CD14-positive monocyte (primary cell): ENCODE measurements around the gene SDF4. TPM values are rescaled to one million over a fixed set of nuclear protein-coding genes. Genes with fewer than 3 reads are reported as not detected.

Source experiments
- DNase-seq, 3 donors: peaks; one replicate each; pipeline ENCODE4 v3.0.0-alpha.2; 2011 to 2022
- H2AFZ ChIP-seq: 2 replicates; pipeline ENCODE4 v1.6.0; 2012; ENCODE audit warnings: mild to moderate bottlenecking, low read depth, low read length, inconsistent platforms; ENCODE audit not compliant: insufficient read depth, poor library complexity, severe bottlenecking
- H3K27ac ChIP-seq, 2 donors: 1 replicate in 1 of 2; 2 replicates in 1 of 2; pipeline ENCODE4 v1.5.1; 2012 to 2013; ENCODE audit warnings: low read length in 2 of 2, control low read depth in 1 of 2, inconsistent platforms in 1 of 2, low read depth in 1 of 2, mild to moderate bottlenecking in 1 of 2
- H3K27me3 ChIP-seq, 2 donors: one replicate each; pipeline versions ENCODE4 v1.6.0 to v1.6.1; 2011 to 2013; ENCODE audit warnings: low read length in 2 of 2; ENCODE audit not compliant: control insufficient read depth in 2 of 2, insufficient read depth in 2 of 2
- H3K36me3 ChIP-seq, 2 donors: replicated peaks in 1 of 2; 1 replicate in 1 of 2; 2 replicates in 1 of 2; pipeline versions ENCODE4 v1.5.1 to v1.6.1; 2012 to 2013; ENCODE audit warnings: low read length in 2 of 2, control low read depth in 1 of 2, inconsistent platforms in 1 of 2, mild to moderate bottlenecking in 1 of 2; ENCODE audit not compliant: insufficient read depth in 2 of 2, control insufficient read depth in 1 of 2
- H3K4me1 ChIP-seq, 2 donors: 1 replicate in 1 of 2; 2 replicates in 1 of 2; pipeline versions ENCODE4 v1.5.1 to v1.6.1; 2012 to 2013; ENCODE audit warnings: low read length in 2 of 2, control low read depth in 1 of 2, inconsistent platforms in 1 of 2, mild to moderate bottlenecking in 1 of 2, moderate library complexity in 1 of 2; ENCODE audit not compliant: insufficient read depth in 2 of 2, control insufficient read depth in 1 of 2
- H3K4me2 ChIP-seq: replicated peaks from 2 replicates; pipeline ENCODE3; 2012; ENCODE audit warnings: low read length, moderate library complexity, mild to moderate bottlenecking; ENCODE audit not compliant: poor library complexity, severe bottlenecking; ENCODE audit errors: extremely low read depth
- H3K4me3 ChIP-seq, 3 experiments: fragments of 200-600 bp in 1 of 3; sonication (generic) in 1 of 3; replicated peaks in 1 of 3; 1 replicate in 2 of 3; 2 replicates in 1 of 3; pipeline ENCODE4 v1.5.1; 2011 to 2013; ENCODE audit warnings: low read length in 3 of 3, mild to moderate bottlenecking in 3 of 3, control low read depth in 2 of 3, low read depth in 2 of 3, inconsistent platforms in 1 of 3, moderate library complexity in 1 of 3
- H3K79me2 ChIP-seq: 2 replicates; pipeline ENCODE4 v1.6.0; 2012; ENCODE audit warnings: mild to moderate bottlenecking, control low read depth, inconsistent platforms, low read length, moderate library complexity; ENCODE audit not compliant: insufficient read depth
- H3K9ac ChIP-seq: 2 replicates; pipeline ENCODE4 v1.6.0; 2017; ENCODE audit warnings: low read length, mild to moderate bottlenecking; ENCODE audit not compliant: insufficient read depth, poor library complexity, severe bottlenecking
- H3K9me3 ChIP-seq, 2 donors: replicated peaks in 1 of 2; 1 replicate in 1 of 2; 2 replicates in 1 of 2; pipeline versions ENCODE4 v1.5.1 to v1.6.1; 2012 to 2013; ENCODE audit warnings: low read length in 2 of 2, control low read depth in 1 of 2; ENCODE audit not compliant: control insufficient read depth in 1 of 2, insufficient read depth in 1 of 2
- H4K20me1 ChIP-seq: 2 replicates; pipeline ENCODE4 v1.6.0; 2012; ENCODE audit warnings: mild to moderate bottlenecking, low read length, control low read depth, moderate library complexity; ENCODE audit not compliant: insufficient read depth
- H3K27ac Mint-ChIP-seq, 7 donors: one replicate each; pipeline ENCODE4 v1.8.0; 2020; ENCODE audit warnings: mild to moderate bottlenecking in 7 of 7, mixed read lengths in 7 of 7, moderate library complexity in 6 of 7, inconsistent platforms in 2 of 7
- H3K27me3 Mint-ChIP-seq, 3 donors: one replicate each; pipeline ENCODE4 v1.8.0; 2021 to 2022; ENCODE audit warnings: low read depth in 3 of 3, mild to moderate bottlenecking in 3 of 3, mixed read lengths in 3 of 3, moderate library complexity in 3 of 3, inconsistent platforms in 1 of 3
- H3K36me3 Mint-ChIP-seq, 2 donors: one replicate each; pipeline ENCODE4 v1.8.0; 2020; ENCODE audit warnings: mixed read lengths in 2 of 2, inconsistent platforms in 1 of 2, mild to moderate bottlenecking in 1 of 2
- H3K4me1 Mint-ChIP-seq: one replicate; pipeline ENCODE4 v1.8.0; 2020; ENCODE audit warnings: mild to moderate bottlenecking, mixed read lengths
- H3K4me3 Mint-ChIP-seq, 2 donors: one replicate each; pipeline ENCODE4 v1.8.0; 2020; ENCODE audit warnings: mild to moderate bottlenecking in 2 of 2, mixed read lengths in 2 of 2, moderate library complexity in 1 of 2
- H3K9me3 Mint-ChIP-seq, 7 donors: one replicate each; pipeline ENCODE4 v1.8.0; 2020 to 2022; ENCODE audit warnings: mixed read lengths in 7 of 7, mild to moderate bottlenecking in 6 of 7, moderate library complexity in 6 of 7, inconsistent platforms in 2 of 7
- WGBS: methylation state at CpG from one replicate; pipeline ENCODE4 v1.1.5; 2013; ENCODE audit warnings: missing lambda C conversion rate; ENCODE audit not compliant: insufficient coverage; 5-methylcytosine and 5-hydroxymethylcytosine counted together
- intact Hi-C, 2 donors: fragments of 100-400 bp; cut with micrococcal nuclease; formaldehyde crosslinking; loops; one replicate each; pipeline versions ENCODE4 v1.15.0 to v1.15.1; 2023
- polyA plus RNA-seq, 3 donors: library from polyadenylated mRNA; depleted of rRNA in 1 of 3; unstranded in 2 of 3; stranded (reverse) in 1 of 3; fragments of 300-500 nt in 2 of 3; fragments of >200 nt in 1 of 3; fragmentation: Illumina TruSeq in 2 of 3; gene quantifications; 1 replicate in 2 of 3; 2 replicates in 1 of 3; pipeline ENCODE4 v1.2.3, GENCODE V29; 2012 to 2021
- TF ChIP-seq, protein P1 (sequence below): fragments of 200-600 bp; IDR thresholded peaks from one replicate; pipeline ENCODE4 v1.8.0; 2022; ENCODE audit warnings: antibody characterized with exemption, mild to moderate bottlenecking

The SDF4 gene
- polyA plus RNA-seq, 3 donors: 81.7 to 98.9 (median 89.0) TPM

DNA sequence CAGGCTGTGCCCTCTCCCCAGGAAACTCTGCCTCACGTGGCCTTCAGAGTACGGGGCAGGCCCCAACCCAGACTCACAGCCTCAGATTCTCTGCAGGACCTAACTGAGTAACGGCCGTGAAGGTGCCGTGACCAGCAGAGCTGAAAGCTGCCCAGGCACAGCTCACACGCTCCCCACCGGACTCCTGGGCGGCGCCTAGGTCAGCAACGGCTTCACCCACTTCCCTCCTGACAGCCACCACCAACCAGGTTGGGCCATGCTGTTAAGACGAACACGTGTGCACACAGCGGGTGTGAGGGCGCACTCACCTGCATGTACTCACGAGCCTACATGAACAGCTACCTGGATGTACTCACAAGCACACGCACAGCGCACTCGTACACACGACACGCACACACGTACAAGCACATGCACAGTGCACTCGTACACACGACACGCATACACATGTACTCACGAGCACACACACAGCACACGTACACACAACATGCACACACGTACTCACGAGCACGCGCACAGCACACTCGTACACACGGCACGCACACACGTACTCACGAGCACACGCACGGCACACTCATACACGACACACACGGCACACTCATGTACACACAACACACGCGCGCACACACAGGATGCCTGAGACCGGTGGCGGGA lies 9.1 kb downstream of the SDF4 start:
- Histone ChIP-seq H3K79me2 (peaks cover 35% of the 10 kb centered on the region), H3K27me3 (no peaks in the 10 kb centered on the region), H4K20me1 (peaks cover 86% of the 10 kb centered on the region), H3K4me3 (no peak overlapping the region), H3K36me3 (peaks cover 88 to 99% of the 10 kb centered on the region in 2 donors), H3K9ac (no peak overlapping the region), H3K27ac (no peak overlapping the region), H3K4me1 (no peaks in the 10 kb centered on the region), H2AFZ (no peak overlapping the region), H3K4me2 (no peak overlapping the region), H3K9me3 (no peaks in the 10 kb centered on the region)
- Mint-ChIP-seq H3K4me1 (no peaks in the 10 kb centered on the region), H3K9me3 (peaks cover 0 to 2% (median 0%) of the 10 kb centered on the region in 7 donors), H3K36me3 (peaks cover 67 to 87% of the 10 kb centered on the region in 2 donors), H3K27me3 (no peaks in the 10 kb centered on the region), H3K27ac (peak overlapping the region in 3 of 7 donors; percentile 1 to 57 (median 32)), H3K4me3 (peak overlapping the region in 1 of 2 donors; percentile 18)
- intact Hi-C loops: no loop called here
- DNase-seq: no peak
- WGBS: 95% methylated on average over 43 of the region's 44 CpGs
- TF ChIP-seq, protein P1, sequence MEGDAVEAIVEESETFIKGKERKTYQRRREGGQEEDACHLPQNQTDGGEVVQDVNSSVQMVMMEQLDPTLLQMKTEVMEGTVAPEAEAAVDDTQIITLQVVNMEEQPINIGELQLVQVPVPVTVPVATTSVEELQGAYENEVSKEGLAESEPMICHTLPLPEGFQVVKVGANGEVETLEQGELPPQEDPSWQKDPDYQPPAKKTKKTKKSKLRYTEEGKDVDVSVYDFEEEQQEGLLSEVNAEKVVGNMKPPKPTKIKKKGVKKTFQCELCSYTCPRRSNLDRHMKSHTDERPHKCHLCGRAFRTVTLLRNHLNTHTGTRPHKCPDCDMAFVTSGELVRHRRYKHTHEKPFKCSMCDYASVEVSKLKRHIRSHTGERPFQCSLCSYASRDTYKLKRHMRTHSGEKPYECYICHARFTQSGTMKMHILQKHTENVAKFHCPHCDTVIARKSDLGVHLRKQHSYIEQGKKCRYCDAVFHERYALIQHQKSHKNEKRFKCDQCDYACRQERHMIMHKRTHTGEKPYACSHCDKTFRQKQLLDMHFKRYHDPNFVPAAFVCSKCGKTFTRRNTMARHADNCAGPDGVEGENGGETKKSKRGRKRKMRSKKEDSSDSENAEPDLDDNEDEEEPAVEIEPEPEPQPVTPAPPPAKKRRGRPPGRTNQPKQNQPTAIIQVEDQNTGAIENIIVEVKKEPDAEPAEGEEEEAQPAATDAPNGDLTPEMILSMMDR: no peak

DNA sequence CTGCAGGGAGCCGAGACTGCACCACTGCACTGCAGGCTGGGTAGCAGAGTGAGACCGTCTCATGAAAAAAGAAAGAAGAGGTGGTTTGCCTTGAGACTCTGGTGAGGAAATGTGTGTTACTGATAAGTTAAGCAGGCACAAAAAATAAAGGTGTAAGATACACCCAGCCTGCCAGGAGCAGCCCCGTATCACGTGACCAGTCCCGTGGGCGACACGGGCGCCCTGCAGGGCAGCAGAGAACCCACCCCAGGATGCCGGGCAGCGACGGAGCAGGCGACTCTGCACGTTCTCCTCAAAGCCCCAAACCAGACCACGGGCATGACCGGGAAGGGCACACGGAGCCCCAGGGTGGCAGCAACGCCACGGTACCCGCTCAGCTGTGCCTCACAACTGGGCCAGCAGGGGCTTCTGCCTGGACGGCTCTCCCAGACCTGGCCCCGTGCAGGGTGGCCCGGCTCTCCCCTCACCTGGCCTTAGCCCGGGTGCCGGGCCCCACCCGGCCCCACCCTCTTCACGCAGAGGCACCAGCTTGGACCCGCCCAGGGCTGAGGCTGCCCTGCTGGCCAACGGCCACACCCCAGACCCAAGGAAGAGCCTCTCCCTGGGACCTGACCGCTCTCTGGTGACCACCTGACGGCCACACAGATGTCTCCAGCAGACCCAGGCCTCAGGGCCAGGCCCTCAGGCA lies 9.8 kb downstream of the SDF4 start:
- H3K4me1 Mint-ChIP-seq: no peaks in the 10 kb centered on the region
- H2AFZ ChIP-seq: no peak overlapping the region
- no peak overlapping the region for H3K4me3 Mint-ChIP-seq
- intact Hi-C loops: no loop called here
- peaks cover 88 to 98% of the 10 kb centered on the region in 2 donors for H3K36me3 ChIP-seq
- WGBS: 89% methylated on average over 24 of the region's 30 CpGs
- H3K79me2 ChIP-seq: peaks cover 29% of the 10 kb centered on the region
- H3K27me3 Mint-ChIP-seq: no peaks in the 10 kb centered on the region
- TF ChIP-seq, protein P1: no peak
- no peak overlapping the region for H3K9ac ChIP-seq
- peaks cover 81% of the 10 kb centered on the region for H4K20me1 ChIP-seq
- no peak overlapping the region for H3K4me3 ChIP-seq
- no peak overlapping the region for H3K4me2 ChIP-seq
- no peak for DNase-seq
- H3K36me3 Mint-ChIP-seq: peaks cover 69 to 88% of the 10 kb centered on the region in 2 donors
- H3K27ac ChIP-seq: no peak overlapping the region
- no peaks in the 10 kb centered on the region for H3K27me3 ChIP-seq
- H3K27ac Mint-ChIP-seq: peak overlapping the region in 2 of 7 donors; percentile 18 to 32
- no peaks in the 10 kb centered on the region for H3K4me1 ChIP-seq
- peaks cover 0 to 2% (median 0%) of the 10 kb centered on the region in 7 donors for H3K9me3 Mint-ChIP-seq
- H3K9me3 ChIP-seq: no peaks in the 10 kb centered on the region
